Prostate gland (tissue), 2 donors: Measurements from ENCODE around the gene GALNT6. TPM values are rescaled to one million over a fixed set of nuclear protein-coding genes. Genes with fewer than 3 reads are reported as not detected.
"Not testable (repeated sequence)": the region's sequence is repeated elsewhere in the genome, so short reads cannot be mapped to it uniquely, and the experiment has no call there.

Experiments used
- DNase-seq: peaks from one replicate; pipeline ENCODE4 v3.0.0-alpha.2; 2019; ENCODE audit warnings: low spot score
- H3K27ac ChIP-seq, 2 donors: fragments of 200-600 bp; sonication (generic); 2 replicates each; pipeline ENCODE4 v1.5.1; 2017 to 2019
- H3K27me3 ChIP-seq: fragments of 200-600 bp; sonication (generic); replicated peaks from 2 replicates; pipeline ENCODE4 v1.5.1; 2019; ENCODE audit not compliant: insufficient read depth
- H3K36me3 ChIP-seq, 2 donors: fragments of 200-600 bp; sonication (generic); 1 replicate in 1 of 2; 2 replicates in 1 of 2; pipeline versions ENCODE4 v1.5.1 to v1.8.1; 2017 to 2019
- H3K4me1 ChIP-seq: fragments of 200-600 bp; sonication (generic); replicated peaks from 2 replicates; pipeline ENCODE4 v1.5.1; 2019
- H3K4me3 ChIP-seq, 2 donors: fragments of 200-600 bp; sonication (generic); 2 replicates each; pipeline ENCODE4 v1.5.1; 2017 to 2019
- H3K9me3 ChIP-seq: fragments of 200-600 bp; sonication (generic); 2 replicates; pipeline ENCODE4 v1.5.1; 2017
- POLR2A ChIP-seq: fragments of 450-650 bp; IDR thresholded peaks from one replicate; pipeline ENCODE4 v1.6.1; 2016; ENCODE audit warnings: antibody characterized with exemption, mild to moderate bottlenecking
- POLR2AphosphoS5 ChIP-seq: sonication (generic); formaldehyde crosslinking; IDR thresholded peaks from one replicate; pipeline ENCODE4 v1.6.1; 2017; ENCODE audit warnings: antibody characterized with exemption
- WGBS: methylation state at CpG from one replicate; pipeline ENCODE4 v1.1.5; 2018; 5-methylcytosine and 5-hydroxymethylcytosine counted together
- intact Hi-C: fragments of 100-400 bp; cut with DNase I; formaldehyde crosslinking; loops from one replicate; pipeline ENCODE4 v1.14.2; 2022
- total RNA-seq, 2 donors: library from RNA; depleted of rRNA; stranded (reverse); fragments of >200 nt; gene quantifications; one replicate each; pipeline ENCODE4 v1.1.0, GENCODE V29; 2016
- TF ChIP-seq, protein P1 (sequence below), 4 experiments: fragments of 200-600 bp in 2 of 4; fragments of 450-650 bp in 2 of 4; sonication (generic) in 2 of 4; IDR thresholded peaks; 1 replicate in 3 of 4; 2 replicates in 1 of 4; pipeline ENCODE4 v1.5.1; 2016 to 2019; ENCODE audit warnings: antibody characterized with exemption in 4 of 4, mild to moderate bottlenecking in 2 of 4, moderate library complexity in 2 of 4

Gene GALNT6
- total RNA-seq, 2 donors from 2014 or later, result 1.1 to 4.6 TPM

DNA sequence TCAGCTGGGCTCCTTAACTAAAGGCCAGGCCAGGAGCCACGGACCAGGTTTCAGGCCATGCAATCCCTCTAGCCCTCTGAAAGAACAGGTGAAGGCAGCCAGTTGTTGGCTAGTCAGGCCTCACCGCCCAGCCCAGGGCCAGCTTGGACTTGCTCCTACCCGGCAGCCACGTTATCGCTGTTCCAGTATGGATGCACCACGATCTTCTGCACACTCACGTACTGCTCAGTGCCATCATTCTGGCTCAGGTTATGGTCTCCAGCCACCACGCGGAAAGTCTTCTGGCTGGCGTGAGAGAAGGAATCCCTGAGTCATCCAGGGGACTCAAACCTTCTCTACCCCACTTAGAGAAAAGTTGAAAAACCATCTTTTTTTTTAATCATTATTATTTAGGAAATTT, 48.8 kb downstream of the GALNT6 start:
- DNase-seq, result no peak
- 79% methylated on average over 10 of the region's 10 CpGs for WGBS
- Histone ChIP-seq H3K27me3 (no peaks in the 10 kb centered on the region), H3K36me3 (no peaks in the 10 kb centered on the region), H3K9me3 (no peaks in the 10 kb centered on the region), H3K27ac (no peak overlapping the region), H3K4me1 (no peaks in the 10 kb centered on the region), H3K4me3 (no peak overlapping the region)
- intact Hi-C loops, result loop anchor here (5.0 to 10.0 kb wide), 2 partner anchors 285 to 518 kb away; no protein-coding TSS in a partner anchor
- TF ChIP-seq POLR2AphosphoS5, result no peak
- TF ChIP-seq, protein P1, sequence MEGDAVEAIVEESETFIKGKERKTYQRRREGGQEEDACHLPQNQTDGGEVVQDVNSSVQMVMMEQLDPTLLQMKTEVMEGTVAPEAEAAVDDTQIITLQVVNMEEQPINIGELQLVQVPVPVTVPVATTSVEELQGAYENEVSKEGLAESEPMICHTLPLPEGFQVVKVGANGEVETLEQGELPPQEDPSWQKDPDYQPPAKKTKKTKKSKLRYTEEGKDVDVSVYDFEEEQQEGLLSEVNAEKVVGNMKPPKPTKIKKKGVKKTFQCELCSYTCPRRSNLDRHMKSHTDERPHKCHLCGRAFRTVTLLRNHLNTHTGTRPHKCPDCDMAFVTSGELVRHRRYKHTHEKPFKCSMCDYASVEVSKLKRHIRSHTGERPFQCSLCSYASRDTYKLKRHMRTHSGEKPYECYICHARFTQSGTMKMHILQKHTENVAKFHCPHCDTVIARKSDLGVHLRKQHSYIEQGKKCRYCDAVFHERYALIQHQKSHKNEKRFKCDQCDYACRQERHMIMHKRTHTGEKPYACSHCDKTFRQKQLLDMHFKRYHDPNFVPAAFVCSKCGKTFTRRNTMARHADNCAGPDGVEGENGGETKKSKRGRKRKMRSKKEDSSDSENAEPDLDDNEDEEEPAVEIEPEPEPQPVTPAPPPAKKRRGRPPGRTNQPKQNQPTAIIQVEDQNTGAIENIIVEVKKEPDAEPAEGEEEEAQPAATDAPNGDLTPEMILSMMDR (IDR thresholded peaks at IDR 0.05), result no peak
- TF ChIP-seq POLR2A, result no peak

DNA sequence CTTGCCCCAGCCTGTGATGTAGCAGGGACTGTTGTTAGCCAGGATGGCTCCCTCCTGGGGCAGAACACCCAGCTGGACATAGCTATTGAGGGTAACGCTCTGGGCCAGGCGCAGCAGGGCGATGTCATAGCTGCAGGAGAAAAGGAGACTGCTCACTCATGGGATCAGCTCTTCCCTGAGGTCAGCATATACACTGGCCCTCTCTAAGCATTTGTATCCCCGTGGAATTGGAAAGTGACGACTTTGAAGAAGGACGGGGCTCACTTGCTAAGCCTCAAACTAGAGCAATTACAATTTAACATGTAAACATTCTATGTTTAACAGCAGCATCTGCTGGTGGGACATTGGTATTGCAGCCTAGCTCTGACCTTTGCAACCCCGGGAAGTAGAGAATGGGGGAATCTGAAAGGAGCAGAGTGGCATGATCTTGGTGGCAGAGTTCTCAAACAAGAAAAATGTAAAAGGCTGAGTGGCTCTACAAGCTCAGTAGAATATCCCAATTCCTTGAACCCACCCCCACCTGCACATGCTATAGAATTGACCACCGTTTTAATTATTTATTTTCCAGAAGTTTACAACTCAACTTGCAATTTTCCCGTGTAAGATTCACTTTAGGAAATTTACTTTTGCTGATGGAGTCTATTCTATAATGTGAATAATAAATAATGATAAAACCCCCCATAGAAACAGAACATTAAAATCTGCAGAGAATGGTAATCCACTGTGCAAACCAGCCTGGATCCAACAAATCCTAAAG, 49.8 kb downstream of the GALNT6 start:
- intact Hi-C loops, result loop anchor here (5.0 to 10.0 kb wide), 2 partner anchors 284 to 517 kb away; no protein-coding TSS in a partner anchor
- no peak for TF ChIP-seq POLR2A
- TF ChIP-seq, protein P1 (IDR thresholded peaks at IDR 0.05), result peak; percentile 83 to 94 (median 92)
- peak; percentile 50 for TF ChIP-seq POLR2AphosphoS5
- Histone ChIP-seq H3K27ac (no peak overlapping the region), H3K9me3 (no peaks in the 10 kb centered on the region), H3K4me3 (no peak overlapping the region), H3K4me1 (no peaks in the 10 kb centered on the region), H3K36me3 (no peaks in the 10 kb centered on the region), H3K27me3 (no peaks in the 10 kb centered on the region)
- WGBS, result 34% methylated on average over 9 of the region's 9 CpGs
- DNase-seq, result peak; percentile 50

DNA sequence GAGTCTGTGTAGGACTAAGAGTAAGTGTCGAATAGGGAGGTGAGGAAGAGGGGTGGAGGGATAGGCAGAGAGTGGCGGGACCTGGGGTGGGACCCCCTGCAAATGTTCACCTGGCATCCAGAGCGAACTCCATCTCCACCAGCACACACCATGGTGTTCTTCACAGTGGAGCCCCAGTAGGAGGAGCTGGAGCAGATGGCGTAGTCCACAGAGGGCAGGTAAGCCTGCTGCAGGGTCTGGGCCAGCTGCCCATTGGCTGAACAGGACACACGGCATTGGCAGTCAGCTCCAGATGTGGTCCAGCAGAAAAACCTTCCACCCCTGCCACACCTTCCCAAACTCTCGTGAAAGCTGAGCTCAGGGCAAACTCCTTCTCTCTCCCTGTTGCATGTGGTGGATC, 51.5 kb downstream of the GALNT6 start:
- no peaks in the 10 kb centered on the region for H3K9me3 ChIP-seq
- no peak overlapping the region for H3K27ac ChIP-seq
- intact Hi-C loops, result loop anchor here (5.0 to 10.0 kb wide), 2 partner anchors 282 to 515 kb away; no protein-coding TSS in a partner anchor
- H3K4me3 ChIP-seq, result no peak overlapping the region
- no peaks in the 10 kb centered on the region for H3K4me1 ChIP-seq
- no peaks in the 10 kb centered on the region for H3K36me3 ChIP-seq
- H3K27me3 ChIP-seq, result no peaks in the 10 kb centered on the region
- WGBS, result 88% methylated on average over 6 of the region's 6 CpGs
- TF ChIP-seq POLR2A (no peak), POLR2AphosphoS5 (no peak)
- no peak for DNase-seq

DNA sequence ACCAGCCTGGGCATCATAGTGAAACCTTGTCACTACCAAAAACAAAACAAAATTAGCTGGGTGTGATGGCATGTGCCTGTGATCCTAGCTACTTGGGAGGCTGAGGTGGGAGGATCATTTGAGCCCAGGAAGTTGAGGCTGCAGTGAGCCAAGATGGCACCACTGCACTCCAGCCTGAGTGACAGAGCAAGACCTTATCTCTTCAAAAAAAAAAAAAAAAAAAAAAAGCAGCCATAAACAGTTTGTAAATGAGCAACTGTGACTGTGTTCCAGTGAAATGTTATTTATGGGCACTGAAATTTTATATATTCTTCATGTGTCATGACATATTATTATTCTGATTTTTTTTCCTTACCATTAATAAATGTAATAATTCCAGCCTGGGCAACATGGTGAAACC, 53.9 kb downstream of the GALNT6 start:
- intact Hi-C loops, H3K36me3 ChIP-seq, H3K4me1 ChIP-seq, DNase-seq, H3K9me3 ChIP-seq, H3K27ac ChIP-seq, H3K4me3 ChIP-seq, H3K27me3 ChIP-seq: not testable (repeated sequence)

DNA sequence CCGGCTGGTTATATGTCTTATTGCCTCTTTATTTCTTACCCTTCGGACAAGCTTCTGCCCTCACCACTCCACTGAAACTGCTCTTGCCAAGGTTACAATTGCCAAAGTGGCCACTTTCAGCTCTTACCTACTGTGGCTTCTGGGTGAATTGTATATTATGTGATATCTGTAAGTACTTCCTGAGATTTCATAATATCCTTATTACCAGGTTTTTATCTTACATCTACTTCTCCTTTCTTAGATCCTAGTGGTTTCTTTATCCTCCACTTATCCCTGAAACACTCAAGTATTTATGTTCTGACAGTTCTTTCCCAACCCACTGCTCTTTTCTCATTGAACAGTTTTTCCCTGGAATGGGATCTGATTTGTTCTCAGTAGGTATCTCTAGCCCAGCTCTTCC, 55.3 kb downstream of the GALNT6 start:
- no peaks in the 10 kb centered on the region for H3K4me1 ChIP-seq
- no peak for TF ChIP-seq POLR2A
- no peak for TF ChIP-seq POLR2AphosphoS5
- TF ChIP-seq, protein P1 (IDR thresholded peaks at IDR 0.05), result no peak
- no peaks in the 10 kb centered on the region for H3K36me3 ChIP-seq
- intact Hi-C loops, result no loop called here
- WGBS, result 80% methylated on average over 2 of the region's 2 CpGs
- H3K27me3 ChIP-seq, result no peaks in the 10 kb centered on the region
- no peaks in the 10 kb centered on the region for H3K9me3 ChIP-seq
- DNase-seq, result no peak
- H3K4me3 ChIP-seq, result no peak overlapping the region
- H3K27ac ChIP-seq, result no peak overlapping the region

DNA sequence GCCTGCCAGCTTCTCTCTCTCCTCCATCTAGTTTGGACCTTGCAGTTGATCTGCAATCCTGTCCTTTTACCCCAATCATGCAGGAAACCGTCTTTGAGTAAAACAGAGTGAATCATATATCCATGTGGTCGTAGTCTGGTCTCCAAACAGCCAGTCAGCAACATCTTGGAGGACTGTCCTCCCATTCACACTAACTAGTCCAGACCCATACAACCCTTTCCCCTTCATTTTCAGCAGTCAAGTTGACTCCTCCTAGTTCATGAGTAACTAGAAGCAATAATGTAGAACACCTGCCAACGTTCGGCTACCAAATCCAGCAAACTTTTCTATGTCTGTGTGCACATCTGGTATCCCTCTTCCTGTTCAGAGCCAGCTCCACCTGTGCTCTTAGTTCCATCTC, 56.4 kb downstream of the GALNT6 start:
- no peak for DNase-seq
- no peak overlapping the region for H3K4me3 ChIP-seq
- TF ChIP-seq POLR2A, result no peak
- TF ChIP-seq, protein P1 (IDR thresholded peaks at IDR 0.05), result no peak
- H3K9me3 ChIP-seq, result no peaks in the 10 kb centered on the region
- no peaks in the 10 kb centered on the region for H3K36me3 ChIP-seq
- intact Hi-C loops, result no loop called here
- no peaks in the 10 kb centered on the region for H3K4me1 ChIP-seq
- no peak overlapping the region for H3K27ac ChIP-seq
- H3K27me3 ChIP-seq, result no peaks in the 10 kb centered on the region
- 72% methylated on average over 4 of the region's 4 CpGs for WGBS
